Measurements from ENCODE around the gene TMA7. TPM values are rescaled to one million over a fixed set of nuclear protein-coding genes. Genes with fewer than 3 reads are reported as not detected.

The TMA7 gene
- total and polyA plus RNA-seq, 2 of the 13 experiments (the other 11 are each of a cell fraction or from before 2014, with no cell fraction given): 100 to 486 TPM

GRCh38 chr3:48472923-48473616, 33.0 kb downstream of the TMA7 start (continued):
- TF ChIP-seq ZFX (CRISPR knock-in tag; IDR thresholded peaks at IDR 0.05; ENCODE audit: low read depth) (peak; percentile 96), CSRNP2 (CRISPR knock-in tag; conservative IDR thresholded peaks at IDR 0.05; ENCODE audit: low read depth) (no peak), EP300 (IDR thresholded peaks at IDR 0.05; ENCODE audit: low read depth in 2 of 2, low read length in 2 of 2) (peak in 1 of 2 experiments; percentile 55; a peak in 2 of 4 replicates), EP300 (CRISPR knock-in tag; IDR thresholded peaks at IDR 0.05; ENCODE audit: borderline replicate concordance) (peak; percentile 62), NR2F1 (CRISPR knock-in tag; IDR thresholded peaks at IDR 0.05) (peak; percentile 68 to 70), ZFY (CRISPR knock-in tag; IDR thresholded peaks at IDR 0.05) (peak; percentile 83), MYPOP (CRISPR knock-in tag; IDR thresholded peaks at IDR 0.05) (peak; percentile 86), AKAP8 (CRISPR knock-in tag; IDR thresholded peaks at IDR 0.05) (peak; percentile 55; the same call in 1 of the 2 replicates), SMAD1 (CRISPR knock-in tag; IDR thresholded peaks at IDR 0.05; ENCODE audit: borderline replicate concordance, low read depth) (0 out of 2 replicates have a peak, but pooled peaks have one; percentile 81), HMG20A (CRISPR knock-in tag; IDR thresholded peaks at IDR 0.05; ENCODE audit: borderline replicate concordance) (peak; percentile 22; the same call in 1 of the 2 replicates), SNAPC5 (CRISPR knock-in tag; IDR thresholded peaks at IDR 0.05; ENCODE audit: borderline replicate concordance) (0 out of 2 replicates have a peak, but pooled peaks have one; percentile 44), GMEB1 (CRISPR knock-in tag; IDR thresholded peaks at IDR 0.05; ENCODE audit: borderline replicate concordance) (peak; percentile 46; the same call in 1 of the 2 replicates), ZNF281 (CRISPR knock-in tag; IDR thresholded peaks at IDR 0.05; ENCODE audit: borderline replicate concordance) (peak; percentile 88), ZNF563 (CRISPR knock-in tag; IDR thresholded peaks at IDR 0.05) (peak; percentile 51), ZBED4 (CRISPR knock-in tag; IDR thresholded peaks at IDR 0.05; ENCODE audit: borderline replicate concordance) (0 out of 2 replicates have a peak, but pooled peaks have one; percentile 55)
